ENCODE data around the gene DNAI1.

DNAI1 gene

GRCh38 chr9:34546834-34547827 lies 88.5 kb downstream of the DNAI1 start:
- DNase-seq, result no peak

DNA sequence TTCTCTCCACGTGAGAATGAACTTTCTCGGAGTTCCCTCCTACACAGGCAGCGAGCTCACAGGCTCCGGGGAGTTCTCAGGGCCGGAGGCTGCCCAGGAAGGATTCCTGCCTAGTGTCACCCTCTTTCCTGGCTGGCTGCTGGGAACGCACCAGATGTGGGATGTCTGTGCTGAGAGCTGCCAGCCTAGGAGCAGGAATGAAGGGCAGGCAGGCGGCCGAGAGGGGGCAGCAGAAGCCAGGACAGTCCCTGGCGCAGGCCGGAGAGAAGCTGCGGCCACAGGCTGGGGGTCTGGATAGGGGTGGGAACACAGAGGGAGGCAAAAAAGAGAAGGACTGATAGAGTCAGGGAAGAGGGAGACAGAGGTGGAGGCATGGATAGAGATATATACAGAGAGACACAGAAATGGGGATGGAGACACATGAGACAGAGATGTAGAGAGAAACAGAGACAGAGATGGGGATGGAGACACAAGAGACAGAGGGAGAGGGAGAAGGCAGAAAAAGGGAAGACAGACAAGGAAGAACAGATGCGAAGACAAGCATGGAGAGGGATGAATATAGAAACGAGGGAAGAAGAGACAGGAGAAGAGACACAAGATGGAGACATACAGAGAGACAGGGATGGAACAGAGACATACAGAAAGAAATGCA lies 89.5 kb downstream of the DNAI1 start:
- DNase-seq, result no peak

- no peak for DNase-seq
These were observed 90.8 kb downstream of the DNAI1 start for GRCh38 chr9:34549407-34549732.

DNA sequence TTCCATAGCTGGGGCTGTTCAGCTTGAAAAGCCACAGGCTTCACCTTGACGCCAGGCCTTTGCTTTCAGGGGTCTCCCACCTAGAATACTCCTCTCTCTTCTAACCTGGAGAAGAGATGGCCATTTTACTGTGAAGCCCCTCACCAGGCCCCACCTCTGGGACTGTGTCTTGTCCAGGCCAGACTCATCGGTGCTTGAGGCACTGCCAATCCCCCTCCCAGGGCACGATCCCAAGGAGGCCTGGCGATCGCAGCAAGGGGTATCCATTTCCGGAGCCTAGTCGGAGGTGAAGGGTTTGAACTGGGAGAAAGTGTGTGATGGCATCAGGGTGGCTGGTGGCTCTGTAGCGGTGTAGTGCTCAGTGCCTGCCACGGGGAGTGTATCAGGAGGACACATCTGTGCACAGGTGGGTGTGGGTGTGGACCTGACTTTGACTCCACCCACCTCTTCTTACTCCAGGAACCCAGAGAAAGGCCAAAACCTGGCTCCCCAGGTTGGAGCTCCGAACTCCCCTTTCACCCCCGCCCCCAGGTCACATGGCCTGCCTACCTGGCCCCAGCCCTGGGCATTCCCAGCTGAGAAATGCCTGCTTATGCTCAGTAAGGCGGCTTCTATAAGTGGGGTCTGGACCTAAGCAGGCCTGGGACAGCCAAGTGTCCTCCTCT lies 91.5 kb downstream of the DNAI1 start:
- DNase-seq, result no peak

- no peak for DNase-seq
These were observed 92.2 kb downstream of the DNAI1 start for GRCh38 chr9:34550681-34551270.

DNA sequence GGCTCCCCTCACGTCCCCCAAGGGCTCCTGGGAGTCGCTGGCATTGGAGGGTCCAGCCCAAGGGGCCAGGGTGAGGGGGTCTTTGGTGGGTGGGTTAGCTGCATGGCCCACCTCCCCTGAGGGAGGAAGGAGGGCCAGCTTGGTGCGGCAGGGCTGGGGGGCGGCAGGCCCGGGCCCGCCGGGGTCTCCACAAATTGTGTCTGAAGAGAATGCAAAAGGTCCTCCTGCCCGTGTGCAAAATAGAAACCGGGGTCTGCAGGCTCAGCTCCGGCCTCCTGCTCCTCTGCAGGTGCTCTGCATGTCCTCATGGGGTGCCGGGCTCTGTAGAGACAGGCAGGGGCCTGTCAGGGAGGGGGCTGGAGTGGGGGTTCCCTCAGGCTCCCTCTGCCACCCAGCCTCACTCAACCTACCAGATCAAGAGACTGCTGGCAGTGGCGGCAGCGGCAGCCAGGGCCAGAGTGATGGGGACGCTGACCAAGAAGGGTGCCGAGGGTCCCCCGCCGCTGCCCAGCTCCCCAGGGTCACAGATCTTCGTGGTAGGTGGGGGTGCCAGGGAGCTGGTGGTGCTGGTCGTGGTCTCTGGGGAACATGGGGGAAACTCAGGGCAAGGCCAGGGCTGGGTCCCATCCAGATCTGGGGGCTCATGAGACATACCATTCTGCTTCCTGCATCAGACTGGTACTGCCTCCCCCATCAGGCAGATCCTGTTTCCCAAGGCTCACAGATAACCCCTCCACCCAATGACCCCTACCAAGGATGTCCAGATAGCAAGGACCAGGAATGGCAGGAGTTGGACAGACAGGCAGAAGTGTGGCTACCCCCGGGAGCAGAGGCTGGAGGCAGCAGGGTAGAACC lies 93.4 kb downstream of the DNAI1 start:
- DNase-seq, result no peak

DNA sequence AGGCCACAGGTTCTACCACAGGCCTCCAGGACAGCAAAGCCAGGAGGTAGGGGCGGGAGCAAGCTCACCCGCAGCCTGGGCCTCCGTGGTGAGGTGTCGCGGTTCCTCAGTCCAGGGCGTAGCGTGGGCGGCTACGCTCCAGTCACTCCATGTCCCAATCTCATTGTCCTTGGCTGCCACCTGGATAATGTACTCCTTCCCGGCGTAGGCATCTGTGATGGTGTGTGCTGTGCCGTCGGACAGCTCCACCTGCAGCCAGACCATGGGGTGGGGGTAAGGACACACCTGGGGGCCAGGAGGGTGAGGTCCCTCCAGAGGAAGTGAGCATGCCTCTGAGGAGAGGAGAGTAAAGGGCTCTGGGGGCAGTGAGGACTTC lies 94.0 kb downstream of the DNAI1 start:
- DNase-seq, result no peak

- DNase-seq, result no peak
These were observed 94.4 kb downstream of the DNAI1 start for GRCh38 chr9:34552986-34553385.

GRCh38 chr9:34553511-34554021 lies 95.0 kb downstream of the DNAI1 start:
- no peak for DNase-seq

- no peak for DNase-seq
These were observed 95.8 kb downstream of the DNAI1 start for GRCh38 chr9:34554211-34555001.

DNA sequence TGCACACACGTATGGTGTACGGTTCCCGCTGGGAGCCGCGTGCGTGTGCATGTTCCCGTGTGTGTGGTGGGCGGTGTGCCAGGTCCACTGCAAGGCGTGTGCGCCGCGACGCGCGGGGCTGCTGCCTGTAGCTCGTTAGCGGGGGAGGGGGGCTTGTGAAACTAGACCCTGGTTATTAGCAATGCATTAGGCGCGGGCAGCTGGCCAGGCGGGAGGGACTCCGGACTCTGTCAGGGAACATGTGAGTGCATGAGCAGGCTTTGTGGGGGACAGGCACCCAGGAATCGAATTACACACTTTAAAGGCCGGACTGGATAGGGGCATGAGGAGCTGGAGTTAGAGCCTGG lies 96.4 kb downstream of the DNAI1 start:
- no peak for DNase-seq

DNA sequence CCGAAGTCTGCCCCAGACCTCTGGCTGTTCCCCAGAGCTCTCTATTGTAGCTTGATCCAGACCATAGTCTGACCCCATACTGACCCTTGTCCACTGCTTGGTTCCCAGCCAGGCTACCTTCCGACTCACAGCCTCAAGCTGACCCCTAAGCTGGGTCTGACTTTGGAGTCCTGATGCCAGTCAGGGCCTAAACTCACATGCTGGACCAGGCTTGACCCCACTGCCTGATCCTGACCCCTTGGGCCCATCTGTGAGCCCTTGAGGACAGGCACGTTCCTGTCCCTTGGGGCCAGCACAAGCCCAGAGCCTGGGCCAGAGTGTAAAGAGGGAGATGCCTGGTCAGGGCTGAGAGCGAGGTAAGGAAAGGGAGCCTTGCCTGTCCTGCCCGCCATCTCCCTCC lies 96.9 kb downstream of the DNAI1 start:
- no peak for DNase-seq

GRCh38 chr9:34555936-34556525 lies 97.4 kb downstream of the DNAI1 start:
- no peak for DNase-seq

- no peak for DNase-seq
These were observed 98.3 kb downstream of the DNAI1 start for GRCh38 chr9:34556949-34557348.

DNA sequence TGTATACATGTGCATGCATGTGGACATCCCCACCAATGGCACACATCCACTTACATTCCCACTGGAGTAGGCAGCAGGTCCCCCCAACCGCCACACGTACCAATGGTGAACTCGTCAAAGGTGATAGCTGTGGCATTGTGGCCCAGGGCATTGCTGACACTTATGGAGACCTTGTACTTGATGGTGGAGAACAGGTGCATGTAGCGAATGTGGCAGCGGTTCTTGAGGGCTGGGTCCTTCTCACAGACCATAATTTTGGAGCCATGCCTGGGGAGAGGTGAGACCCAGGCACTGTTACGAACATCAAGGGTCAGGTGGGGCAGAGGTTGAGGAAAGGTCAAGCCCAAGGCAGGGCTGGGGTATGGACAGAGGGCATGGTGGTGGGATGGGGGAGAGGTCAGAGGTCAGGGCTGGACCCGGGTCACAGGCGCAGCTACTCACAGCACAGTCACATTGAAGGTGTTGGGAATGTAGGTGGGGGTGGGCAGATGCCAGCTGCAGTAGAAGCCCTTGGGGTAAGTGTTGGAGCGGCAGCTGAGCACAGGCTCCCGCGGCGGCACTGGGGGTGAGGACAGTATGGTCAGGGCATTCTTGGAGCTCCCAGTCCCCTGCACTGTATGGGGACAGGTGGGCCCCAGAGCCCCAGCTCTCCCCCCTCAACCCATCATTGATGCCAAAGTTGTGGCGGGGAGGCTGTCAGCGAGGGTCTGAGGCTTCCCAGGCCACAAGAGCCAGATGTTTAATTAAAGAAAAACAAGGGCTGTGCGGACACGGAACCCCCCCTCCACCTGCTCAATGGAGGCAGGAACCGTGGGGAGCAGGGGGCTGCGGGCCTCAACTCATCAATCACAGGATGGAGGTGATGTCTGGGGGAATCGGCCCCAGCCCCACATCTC lies 99.1 kb downstream of the DNAI1 start:
- no peak for DNase-seq

GRCh38 chr9:34558364-34558763 lies 99.8 kb downstream of the DNAI1 start:
- no peak for DNase-seq

- no peak for DNase-seq
These were observed 100.5 kb downstream of the DNAI1 start for GRCh38 chr9:34558919-34559623.

- no peak for DNase-seq
These were observed 101.2 kb downstream of the DNAI1 start for GRCh38 chr9:34559624-34560455.

All from activated effector memory CD4-positive, alpha-beta T cell treated with Interleukin-2 at 50 U/mL for 16 hours (primary cell).